ENCODE measurements around the gene VSX1.

- TF ChIP-seq POLR2AphosphoS5 (IDR thresholded peaks at IDR 0.05) (no peak), CTCF (IDR thresholded peaks at IDR 0.05) (no peak)
Measured at GRCh38 chr20:25054096-25054820, 27.7 kb downstream of the VSX1 start.

Measured in upper lobe of left lung (tissue), 4 donors.